RWPE2 (cell line): ENCODE data around the gene TECPR2.
A peak's percentile ranks its signal among the peaks of the same experiment; 100 is the strongest.

ENCODE experiments used
- ATAC-seq: fragments of 200-7000 bp; cut with Tn5 transposase; 3 replicates; pipeline ENCODE4 v1.9.1; 2021; ENCODE audit warnings: low read depth
- DNase-seq: peaks from one replicate; pipeline ENCODE4 v3.0.0-alpha.2; 2020; ENCODE audit warnings: low spot score
- H3K27ac ChIP-seq: fragments of 450-650 bp; 2 replicates; pipeline ENCODE4 v1.5.1; 2017; ENCODE audit warnings: mild to moderate bottlenecking; ENCODE audit not compliant: poor library complexity, severe bottlenecking
- H3K27me3 ChIP-seq: fragments of 250-450 bp; sonication (Bioruptor Pico); 2 replicates; pipeline ENCODE4 v1.5.1; 2021; ENCODE audit warnings: mild to moderate bottlenecking, moderate library complexity; ENCODE audit not compliant: insufficient read depth, poor library complexity, severe bottlenecking
- H3K36me3 ChIP-seq: fragments of 250-450 bp; sonication (Bioruptor Pico); 2 replicates; pipeline ENCODE4 v1.5.1; 2020; ENCODE audit warnings: low read depth, mild to moderate bottlenecking, moderate library complexity
- H3K4me1 ChIP-seq: fragments of 250-450 bp; sonication (Bioruptor Pico); 2 replicates; pipeline ENCODE4 v1.5.1; 2021; ENCODE audit warnings: mild to moderate bottlenecking, moderate library complexity; ENCODE audit not compliant: insufficient read depth, poor library complexity, severe bottlenecking
- H3K4me3 ChIP-seq: fragments of 250-450 bp; sonication (Bioruptor Pico); 2 replicates; pipeline ENCODE4 v1.5.1; 2021; ENCODE audit warnings: mild to moderate bottlenecking, moderate library complexity; ENCODE audit not compliant: severe bottlenecking
- H3K9me3 ChIP-seq: fragments of 250-450 bp; sonication (Bioruptor Pico); 2 replicates; pipeline ENCODE4 v1.5.1; 2021; ENCODE audit warnings: mild to moderate bottlenecking, moderate library complexity; ENCODE audit not compliant: severe bottlenecking
- TF ChIP-seq, protein P1 (sequence below): fragments of 450-650 bp; IDR thresholded peaks from one replicate; pipeline ENCODE4 v1.5.1; 2017; ENCODE audit warnings: mild to moderate bottlenecking, moderate library complexity; ENCODE audit not compliant: poor library complexity, severe bottlenecking

The TECPR2 gene

GRCh38 chr14:102344084-102344483 lies 18.7 kb upstream of the TECPR2 start:
- H3K4me3 ChIP-seq = no peak overlapping the region
- H3K27ac ChIP-seq = no peak overlapping the region
- peaks cover 80% of the 10 kb centered on the region for H3K36me3 ChIP-seq
- no peaks in the 10 kb centered on the region for H3K27me3 ChIP-seq
- no peak; the same call in 2 of the 3 replicates for ATAC-seq
- H3K9me3 ChIP-seq = no peaks in the 10 kb centered on the region
- no peaks in the 10 kb centered on the region for H3K4me1 ChIP-seq
- DNase-seq = no peak
- TF ChIP-seq, protein P1, sequence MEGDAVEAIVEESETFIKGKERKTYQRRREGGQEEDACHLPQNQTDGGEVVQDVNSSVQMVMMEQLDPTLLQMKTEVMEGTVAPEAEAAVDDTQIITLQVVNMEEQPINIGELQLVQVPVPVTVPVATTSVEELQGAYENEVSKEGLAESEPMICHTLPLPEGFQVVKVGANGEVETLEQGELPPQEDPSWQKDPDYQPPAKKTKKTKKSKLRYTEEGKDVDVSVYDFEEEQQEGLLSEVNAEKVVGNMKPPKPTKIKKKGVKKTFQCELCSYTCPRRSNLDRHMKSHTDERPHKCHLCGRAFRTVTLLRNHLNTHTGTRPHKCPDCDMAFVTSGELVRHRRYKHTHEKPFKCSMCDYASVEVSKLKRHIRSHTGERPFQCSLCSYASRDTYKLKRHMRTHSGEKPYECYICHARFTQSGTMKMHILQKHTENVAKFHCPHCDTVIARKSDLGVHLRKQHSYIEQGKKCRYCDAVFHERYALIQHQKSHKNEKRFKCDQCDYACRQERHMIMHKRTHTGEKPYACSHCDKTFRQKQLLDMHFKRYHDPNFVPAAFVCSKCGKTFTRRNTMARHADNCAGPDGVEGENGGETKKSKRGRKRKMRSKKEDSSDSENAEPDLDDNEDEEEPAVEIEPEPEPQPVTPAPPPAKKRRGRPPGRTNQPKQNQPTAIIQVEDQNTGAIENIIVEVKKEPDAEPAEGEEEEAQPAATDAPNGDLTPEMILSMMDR = no peak

GRCh38 chr14:102344485-102344884 lies 18.3 kb upstream of the TECPR2 start:
- Histone ChIP-seq H3K27me3 (no peaks in the 10 kb centered on the region), H3K9me3 (no peaks in the 10 kb centered on the region), H3K4me1 (no peaks in the 10 kb centered on the region), H3K27ac (no peak overlapping the region), H3K36me3 (peaks cover 83% of the 10 kb centered on the region), H3K4me3 (no peak overlapping the region)
- TF ChIP-seq, protein P1 = no peak
- ATAC-seq (peak; percentile 8; the same call in 2 of the 3 replicates), DNase-seq (no peak)

GRCh38 chr14:102345232-102345631 lies 17.5 kb upstream of the TECPR2 start:
- H3K9me3 ChIP-seq = no peaks in the 10 kb centered on the region
- no peak overlapping the region for H3K4me3 ChIP-seq
- H3K36me3 ChIP-seq = peaks cover 87% of the 10 kb centered on the region
- TF ChIP-seq, protein P1 = no peak
- H3K4me1 ChIP-seq = no peaks in the 10 kb centered on the region
- H3K27me3 ChIP-seq = no peaks in the 10 kb centered on the region
- no peak overlapping the region for H3K27ac ChIP-seq
- no peak for ATAC-seq
- DNase-seq = no peak

DNA sequence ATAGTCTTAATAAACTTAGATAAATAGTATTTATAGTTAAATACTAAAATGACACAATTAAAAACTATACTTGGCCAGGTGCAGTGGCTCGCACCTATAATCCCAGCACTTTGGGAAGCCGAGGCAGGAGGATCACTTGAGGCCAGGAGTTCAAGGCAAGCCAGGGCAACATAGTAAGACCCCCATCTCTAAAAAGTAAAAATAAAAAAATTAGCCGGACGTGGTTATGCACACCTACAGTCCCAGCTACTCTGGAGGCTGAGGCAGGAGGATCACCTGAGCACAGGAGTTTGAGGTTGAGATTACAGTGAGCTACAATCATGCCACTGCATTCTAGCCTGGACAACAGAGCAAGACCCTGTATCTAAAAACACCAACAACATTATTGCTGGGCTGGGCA lies 16.1 kb upstream of the TECPR2 start:
- Histone ChIP-seq H3K4me1 (no peaks in the 10 kb centered on the region), H3K36me3 (peaks cover 79% of the 10 kb centered on the region)

GRCh38 chr14:102348376-102348775 lies 14.4 kb upstream of the TECPR2 start:
- H3K4me1 ChIP-seq = no peaks in the 10 kb centered on the region
- TF ChIP-seq, protein P1 = no peak
- no peaks in the 10 kb centered on the region for H3K9me3 ChIP-seq
- H3K36me3 ChIP-seq = peaks cover 74% of the 10 kb centered on the region
- DNase-seq (no peak), ATAC-seq (no peak)
- no peak overlapping the region for H3K4me3 ChIP-seq
- H3K27me3 ChIP-seq = no peaks in the 10 kb centered on the region
- no peak overlapping the region for H3K27ac ChIP-seq

More for the DNA sequence above, 16.1 kb upstream of the TECPR2 start:
- ATAC-seq (no peak), DNase-seq (no peak)
- no peaks in the 10 kb centered on the region for H3K9me3 ChIP-seq
- no peak overlapping the region for H3K4me3 ChIP-seq
- TF ChIP-seq, protein P1 = no peak
- H3K27me3 ChIP-seq = no peaks in the 10 kb centered on the region
- no peak overlapping the region for H3K27ac ChIP-seq
